ENCODE measurements around the gene RNF169.
"Not testable (repeated sequence)": the region's sequence is repeated elsewhere in the genome, so short reads cannot be mapped to it uniquely, and the experiment has no call there.

RNF169 gene

GRCh38 chr11:74749127-74749964 is 697 bp downstream of the RNF169 start:
- H3K4me3 ChIP-seq (ENCODE audit: low read depth, low read length) = peak overlapping the region; percentile 65
- H3K36me3 ChIP-seq = peaks cover 2% of the 10 kb centered on the region; the same call in 1 of the 2 replicates

DNA sequence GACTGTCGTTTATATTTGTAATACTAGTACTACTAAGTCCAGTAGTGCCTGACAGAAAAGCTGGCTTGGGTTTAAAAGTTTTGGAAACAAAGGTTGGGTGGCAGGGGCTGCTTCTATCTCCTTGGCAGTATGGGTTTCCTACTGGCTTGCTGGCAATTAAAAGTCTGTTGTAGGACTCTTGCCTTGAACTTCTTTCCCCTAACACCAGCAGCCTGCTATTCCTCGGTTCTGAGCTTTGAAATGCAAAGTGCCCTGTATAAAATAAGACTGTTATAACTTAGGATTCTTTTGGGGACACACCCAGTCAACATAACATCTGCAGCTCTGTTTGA is 1.3 kb downstream of the RNF169 start:
- peaks cover 2% of the 10 kb centered on the region; the same call in 1 of the 2 replicates for H3K36me3 ChIP-seq
- TF ChIP-seq CTCF (IDR thresholded peaks at IDR 0.05; ENCODE audit: low read depth, low read length) = no peak
- DNase-seq = no peak
- no peaks in the 10 kb centered on the region for H3K27me3 ChIP-seq (ENCODE audit: insufficient read depth, low read depth, severe bottlenecking)
- peak overlapping the region; percentile 65 for H3K4me3 ChIP-seq (ENCODE audit: low read depth, low read length)
- H3K27ac ChIP-seq = no peak overlapping the region
- no peaks in the 10 kb centered on the region for H3K9me3 ChIP-seq (ENCODE audit: severe bottlenecking)

More at GRCh38 chr11:74749127-74749964, 697 bp downstream of the RNF169 start:
- peak; percentile 48 for DNase-seq
- no peaks in the 10 kb centered on the region for H3K27me3 ChIP-seq (ENCODE audit: insufficient read depth, low read depth, severe bottlenecking)
- peak overlapping the region; percentile 96 for H3K27ac ChIP-seq
- TF ChIP-seq CTCF (IDR thresholded peaks at IDR 0.05; ENCODE audit: low read depth, low read length) = no peak
- H3K9me3 ChIP-seq (ENCODE audit: severe bottlenecking) = no peaks in the 10 kb centered on the region

GRCh38 chr11:74750598-74750997 is 1.9 kb downstream of the RNF169 start:
- H3K36me3 ChIP-seq; H3K27me3 ChIP-seq (ENCODE audit: insufficient read depth, low read depth, severe bottlenecking); H3K4me3 ChIP-seq (ENCODE audit: low read depth, low read length); H3K9me3 ChIP-seq (ENCODE audit: severe bottlenecking); H3K27ac ChIP-seq; DNase-seq: not testable (repeated sequence)

GRCh38 chr11:74751303-74751702 is 2.7 kb downstream of the RNF169 start:
- no peak for DNase-seq
- no peak overlapping the region for H3K27ac ChIP-seq
- peaks cover 2% of the 10 kb centered on the region; the same call in 1 of the 2 replicates for H3K36me3 ChIP-seq
- no peak for TF ChIP-seq CTCF (IDR thresholded peaks at IDR 0.05; ENCODE audit: low read depth, low read length)
- no peak overlapping the region for H3K4me3 ChIP-seq (ENCODE audit: low read depth, low read length)
- no peaks in the 10 kb centered on the region for H3K9me3 ChIP-seq (ENCODE audit: severe bottlenecking)
- H3K27me3 ChIP-seq (ENCODE audit: insufficient read depth, low read depth, severe bottlenecking) = no peaks in the 10 kb centered on the region

GRCh38 chr11:74754507-74755252 is 6.0 kb downstream of the RNF169 start:
- DNase-seq = no peak
- no peak overlapping the region for H3K4me3 ChIP-seq (ENCODE audit: low read depth, low read length)
- H3K9me3 ChIP-seq (ENCODE audit: severe bottlenecking) = no peaks in the 10 kb centered on the region
- no peak for TF ChIP-seq CTCF (IDR thresholded peaks at IDR 0.05; ENCODE audit: low read depth, low read length)
- peaks cover 2% of the 10 kb centered on the region; the same call in 1 of the 2 replicates for H3K36me3 ChIP-seq
- no peak overlapping the region for H3K27ac ChIP-seq
- no peaks in the 10 kb centered on the region for H3K27me3 ChIP-seq (ENCODE audit: insufficient read depth, low read depth, severe bottlenecking)

GRCh38 chr11:74755395-74755995 is 6.8 kb downstream of the RNF169 start:
- Histone ChIP-seq H3K27ac (no peak overlapping the region), H3K9me3 (ENCODE audit: severe bottlenecking) (no peaks in the 10 kb centered on the region), H3K4me3 (ENCODE audit: low read depth, low read length) (no peak overlapping the region), H3K27me3 (ENCODE audit: insufficient read depth, low read depth, severe bottlenecking) (no peaks in the 10 kb centered on the region), H3K36me3 (no peaks in the 10 kb centered on the region)
- TF ChIP-seq CTCF (IDR thresholded peaks at IDR 0.05; ENCODE audit: low read depth, low read length) = no peak
- no peak for DNase-seq

Measured in WERI-Rb-1 (cell line).